Measurements from ENCODE around the gene DPH2.

Gene DPH2

GRCh38 chr1:43999455-43999854 lies 29.6 kb downstream of the DPH2 start:
- no peak for DNase-seq (ENCODE audit: low read depth, low spot score)

DNA sequence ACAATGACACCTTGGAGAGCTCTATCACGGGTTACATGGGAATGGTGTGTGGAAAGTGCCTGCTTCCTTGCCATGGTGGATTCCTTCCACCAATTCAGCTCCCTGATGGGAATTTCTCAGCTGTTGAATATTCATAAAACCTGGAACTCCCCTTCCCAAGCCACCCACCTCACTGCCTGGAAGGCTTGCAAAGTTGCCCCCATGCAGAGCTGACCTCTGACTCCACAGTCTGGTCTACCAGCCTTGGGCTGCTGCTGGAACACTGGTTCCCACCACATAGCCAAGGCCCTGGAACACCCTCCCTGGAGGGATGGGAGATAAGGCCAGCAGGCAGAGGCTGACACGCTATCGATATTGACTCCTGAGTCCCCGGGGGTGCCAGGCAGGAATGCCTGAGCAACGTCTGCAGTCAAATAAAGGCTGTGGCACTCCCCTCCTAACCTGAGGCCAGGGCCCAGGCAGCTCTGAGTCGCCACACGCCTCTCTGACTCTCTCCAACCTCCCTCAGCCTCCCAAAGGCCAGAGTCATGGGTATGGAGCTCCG lies 30.4 kb downstream of the DPH2 start:
- no peak for DNase-seq (ENCODE audit: low read depth, low spot score)

DNA sequence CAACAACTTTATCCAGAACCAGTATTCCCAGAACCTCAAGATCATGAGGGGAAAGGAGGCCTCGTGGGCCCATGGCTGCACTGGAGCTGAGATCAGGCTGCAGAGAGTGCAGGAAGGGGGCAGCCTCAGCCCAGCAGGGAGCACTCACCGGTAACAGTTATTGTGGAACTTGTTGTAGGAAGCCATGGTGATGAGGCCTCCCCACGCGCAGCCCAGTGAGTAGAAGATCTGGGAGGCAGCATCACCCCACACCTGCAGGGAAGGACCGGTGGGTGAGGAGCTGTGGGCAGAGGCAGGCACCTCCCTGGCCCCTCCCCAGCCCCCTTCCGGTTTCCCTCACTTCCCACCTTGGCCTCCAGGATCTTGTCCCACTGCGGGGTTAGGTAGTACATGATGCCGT lies 32.4 kb downstream of the DPH2 start:
- DNase-seq (ENCODE audit: low read depth, low spot score): no peak

- no peak for DNase-seq (ENCODE audit: low read depth, low spot score)
Observed at GRCh38 chr1:44002606-44003157, 32.9 kb downstream of the DPH2 start.

- no peak for DNase-seq (ENCODE audit: low read depth, low spot score)
Observed at GRCh38 chr1:44008259-44008658, 38.4 kb downstream of the DPH2 start.

- DNase-seq (ENCODE audit: low read depth, low spot score): no peak
Observed at GRCh38 chr1:44010935-44011471, 41.2 kb downstream of the DPH2 start.

GRCh38 chr1:44012404-44012803 lies 42.6 kb downstream of the DPH2 start:
- no peak for DNase-seq (ENCODE audit: low read depth, low spot score)

GRCh38 chr1:44012941-44013609 lies 43.3 kb downstream of the DPH2 start:
- no peak for DNase-seq (ENCODE audit: low read depth, low spot score)

DNA sequence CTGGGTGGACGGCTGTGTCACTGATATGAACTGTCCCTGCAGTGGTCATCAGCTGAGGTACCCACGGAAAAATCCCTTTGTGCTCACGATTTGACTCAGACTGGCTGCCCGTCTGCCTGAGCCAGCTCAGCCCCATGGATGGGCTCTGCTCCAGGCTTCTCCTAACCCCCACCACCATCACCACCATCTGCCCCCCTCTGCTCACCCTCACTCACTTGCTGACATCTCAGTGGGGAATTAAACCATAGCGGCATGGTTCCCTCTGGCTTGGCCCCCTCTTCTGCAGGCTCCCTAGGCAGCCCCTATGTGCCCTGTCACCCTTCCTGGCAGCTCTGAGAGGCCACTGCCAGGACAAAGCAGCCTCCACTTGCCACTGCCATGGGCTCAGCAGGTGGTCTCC lies 44.1 kb downstream of the DPH2 start:
- DNase-seq (ENCODE audit: low read depth, low spot score): no peak

DNA sequence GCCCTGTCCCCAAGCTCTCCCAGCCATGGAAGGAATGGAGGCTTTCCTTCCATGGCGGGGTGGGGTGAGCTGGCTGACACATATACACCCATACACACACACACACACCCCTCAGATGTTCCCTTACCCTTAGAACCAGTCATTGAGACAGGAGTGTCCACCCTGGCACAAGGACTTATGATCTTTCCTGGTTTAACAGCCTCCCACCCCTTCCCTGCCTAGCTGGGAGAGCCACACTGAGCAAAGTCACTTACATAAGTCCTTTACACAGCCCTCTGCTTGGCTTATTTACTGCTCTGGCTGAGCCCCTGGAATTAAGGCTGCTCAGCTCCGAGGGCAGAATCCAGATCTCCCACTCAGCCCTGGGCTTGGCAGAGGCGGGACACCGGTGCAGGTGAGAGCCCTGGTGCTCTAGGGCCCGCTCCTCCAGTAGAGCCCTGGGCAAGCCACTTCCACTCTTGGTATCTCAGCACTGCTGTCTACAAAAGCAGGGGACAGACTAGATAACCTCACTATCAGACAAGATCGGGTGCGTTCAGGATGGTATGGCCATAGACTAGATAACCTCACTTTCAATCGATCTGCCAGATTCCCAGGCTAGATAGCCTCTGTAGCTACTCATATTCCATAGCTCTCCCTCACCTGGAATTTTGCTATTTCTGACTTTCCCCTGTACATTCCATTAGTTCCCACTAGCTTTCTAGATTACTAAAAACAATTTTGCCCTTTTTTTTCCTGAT lies 44.7 kb downstream of the DPH2 start:
- DNase-seq (ENCODE audit: low read depth, low spot score): no peak

DNA sequence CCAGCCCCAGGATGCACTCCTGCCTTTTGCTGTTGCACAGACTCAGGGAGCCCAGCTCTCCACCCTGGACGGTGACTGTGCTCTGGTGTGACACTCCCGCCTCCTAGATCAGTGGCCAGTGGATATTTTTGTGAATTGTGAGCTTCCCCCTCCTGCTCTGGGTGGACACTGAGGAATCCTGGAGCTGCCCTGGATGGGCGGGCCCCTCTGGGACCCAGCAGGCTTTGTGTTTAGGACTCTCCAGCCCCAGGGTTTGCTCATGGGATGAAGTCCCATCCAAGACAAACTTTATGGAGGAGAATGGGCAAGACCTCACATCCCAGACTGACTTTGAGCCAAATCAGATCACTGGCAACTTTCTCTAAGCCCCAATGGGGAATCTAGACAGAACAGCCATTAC lies 45.4 kb downstream of the DPH2 start:
- DNase-seq (ENCODE audit: low read depth, low spot score): no peak

GRCh38 chr1:44016041-44016889 lies 46.5 kb downstream of the DPH2 start:
- DNase-seq (ENCODE audit: low read depth, low spot score): no peak

- no peak for DNase-seq (ENCODE audit: low read depth, low spot score)
Observed at GRCh38 chr1:44016890-44017400, 47.1 kb downstream of the DPH2 start.

DNA sequence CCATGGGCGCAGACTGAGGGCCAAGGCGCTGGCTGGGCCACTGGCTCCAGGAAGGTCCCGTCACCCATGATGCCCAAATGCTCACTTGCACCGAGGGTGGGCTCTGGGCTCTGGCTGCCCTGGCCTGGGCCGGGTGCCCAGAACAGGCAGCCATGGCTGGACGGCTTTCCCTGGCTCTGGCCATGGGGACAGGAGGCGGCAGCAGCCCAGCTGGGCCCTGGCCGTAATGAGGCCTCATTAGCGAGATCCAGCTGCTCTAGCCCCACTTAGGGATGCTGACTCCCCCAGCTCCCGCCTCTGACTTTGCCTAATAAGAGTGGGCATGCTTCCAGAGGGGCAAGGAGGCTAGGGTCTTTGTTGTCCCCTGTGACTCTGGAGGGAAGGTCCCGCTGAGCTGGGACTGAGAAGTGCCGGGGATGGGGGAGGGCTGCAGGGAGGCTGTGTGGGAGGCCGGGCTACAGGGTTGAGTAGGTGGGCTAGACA lies 49.7 kb downstream of the DPH2 start:
- no peak for DNase-seq (ENCODE audit: low read depth, low spot score)

DNA sequence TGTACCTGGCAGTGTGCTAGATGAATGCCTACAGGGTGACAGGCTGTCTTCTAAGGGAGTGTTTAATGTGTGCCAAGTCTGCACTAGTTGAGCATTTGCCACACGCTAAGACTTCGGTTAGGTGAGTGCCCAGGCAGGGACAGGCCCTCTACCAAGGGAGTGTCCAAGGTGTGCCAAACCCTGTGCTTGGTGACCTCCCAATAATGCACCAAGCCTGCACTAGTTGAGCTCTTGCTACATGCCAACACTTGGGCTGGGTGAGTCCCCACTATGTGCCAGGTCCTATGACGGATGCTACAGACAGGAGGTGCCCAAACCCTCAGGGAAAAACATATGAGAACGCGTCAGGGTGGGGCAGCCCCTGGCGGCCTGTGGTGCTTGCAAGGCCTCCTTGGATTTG lies 50.7 kb downstream of the DPH2 start:
- DNase-seq (ENCODE audit: low read depth, low spot score): no peak

GRCh38 chr1:44021156-44021555 lies 51.3 kb downstream of the DPH2 start:
- DNase-seq (ENCODE audit: low read depth, low spot score): no peak

- DNase-seq (ENCODE audit: low read depth, low spot score): no peak
Observed at GRCh38 chr1:44021581-44022321, 51.9 kb downstream of the DPH2 start.
